HG03342 (cell line): Measurements from ENCODE around the gene TTC6.

Source experiments
- ATAC-seq: cut with Tn5 transposase; IDR thresholded peaks from one replicate; pipeline ENCODE4 v1.9.1; 2021; ENCODE audit warnings: mild to moderate bottlenecking, moderate library complexity; ENCODE audit not compliant: unreplicated experiment

The TTC6 gene

DNA sequence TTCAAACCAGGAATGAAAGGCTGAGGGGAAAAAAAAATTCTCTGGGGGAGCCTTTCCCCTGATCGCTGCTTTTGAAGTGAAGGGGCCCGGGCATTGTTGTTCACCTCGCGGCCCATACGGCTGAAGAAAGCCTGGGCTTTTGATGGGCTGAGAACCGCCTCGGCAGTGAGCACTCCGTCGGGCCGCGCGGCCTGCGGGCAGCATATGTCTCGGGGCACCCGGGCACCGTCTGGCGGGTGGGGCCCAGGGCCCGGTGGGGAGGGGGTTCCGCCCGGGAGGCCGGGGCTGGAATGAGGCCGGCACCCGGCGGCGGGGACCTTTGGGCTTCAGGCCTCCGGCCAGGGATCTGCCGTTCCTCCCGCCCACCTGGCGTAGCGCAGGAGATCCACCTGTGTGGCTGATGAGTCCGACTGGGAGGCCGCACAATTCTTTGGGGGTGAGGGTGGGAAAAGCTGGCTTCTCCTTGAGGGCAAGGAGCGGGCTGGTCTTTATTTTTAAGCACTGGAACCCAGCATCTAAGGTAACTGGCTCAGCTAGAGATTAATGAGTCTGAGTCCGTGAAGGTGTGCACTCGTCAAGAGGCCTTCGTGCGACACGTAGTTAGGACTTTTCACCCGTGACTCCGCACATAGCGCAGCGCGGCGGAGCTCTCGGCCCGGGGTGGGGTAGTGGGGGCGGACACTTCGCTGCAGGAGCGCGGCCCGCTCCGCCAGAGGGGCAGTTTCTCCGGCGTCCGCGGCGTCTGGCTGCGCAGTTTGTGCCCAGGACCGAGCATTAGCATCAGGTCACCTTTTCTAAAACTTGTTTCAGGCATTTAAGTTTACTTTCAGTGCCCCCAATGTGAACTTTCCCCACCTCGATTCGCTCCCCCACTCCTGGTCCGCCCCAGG, 11.0 kb upstream of the TTC6 start:
- no peak for ATAC-seq

GRCh38 chr14:37585101-37585511, 10.3 kb upstream of the TTC6 start:
- no peak for ATAC-seq

GRCh38 chr14:37585971-37586796, 9.2 kb upstream of the TTC6 start:
- no peak for ATAC-seq

DNA sequence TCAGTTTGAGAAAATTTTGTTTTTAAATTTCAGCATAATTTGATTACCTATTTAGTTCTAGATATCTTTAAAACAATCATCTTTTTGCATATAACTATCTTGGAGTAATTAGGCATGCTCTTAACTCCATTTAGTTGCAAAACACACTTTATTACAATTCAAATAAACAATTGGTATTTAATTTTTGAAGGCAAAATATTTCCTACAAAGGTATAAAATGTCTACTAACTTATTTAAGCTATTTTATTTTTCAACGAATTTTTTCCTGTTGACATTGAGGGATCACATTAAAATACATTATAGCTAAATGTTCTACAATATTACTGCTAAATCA, 8.7 kb upstream of the TTC6 start:
- ATAC-seq = no peak

GRCh38 chr14:37587131-37587803, 8.2 kb upstream of the TTC6 start:
- ATAC-seq = no peak

GRCh38 chr14:37587881-37588666, 7.4 kb upstream of the TTC6 start:
- no peak for ATAC-seq

- ATAC-seq = no peak
These were observed 6.8 kb upstream of the TTC6 start for GRCh38 chr14:37588667-37588955.

DNA sequence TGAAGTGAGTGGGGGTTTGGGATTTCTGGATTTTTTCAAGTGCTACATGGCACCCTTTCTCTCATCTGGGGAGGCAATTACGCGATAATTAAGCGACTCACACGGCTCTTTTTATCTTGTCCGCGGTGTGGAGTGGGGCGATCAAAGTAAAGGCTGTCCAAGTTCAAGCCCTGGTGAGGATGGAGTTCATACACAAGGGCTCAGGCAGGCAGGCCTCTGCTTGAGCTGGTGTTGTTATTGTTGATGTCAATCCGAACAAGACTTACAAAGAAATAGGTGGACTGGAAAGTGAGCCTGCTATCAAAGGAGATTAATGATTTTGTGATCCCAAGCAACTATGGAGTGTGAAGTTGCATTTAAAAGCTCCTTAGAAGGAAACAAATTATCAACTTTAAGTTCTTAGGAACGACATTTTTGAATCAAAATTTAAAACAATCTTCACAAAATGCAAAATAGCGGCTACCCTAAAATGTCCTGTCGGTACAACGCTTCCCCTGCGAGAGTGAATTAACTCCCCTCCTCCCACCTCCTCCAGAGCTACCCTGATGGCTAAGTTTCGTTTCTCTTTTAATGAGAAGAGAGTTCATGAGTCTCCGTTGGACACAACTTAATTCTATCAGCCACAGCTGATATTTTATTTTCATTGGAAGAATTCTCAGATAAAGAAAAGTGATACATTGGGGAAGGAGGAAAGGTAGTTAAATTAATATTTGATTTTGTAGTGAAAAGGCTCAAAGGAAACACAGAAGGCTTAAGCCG, 6.3 kb upstream of the TTC6 start:
- ATAC-seq = no peak

DNA sequence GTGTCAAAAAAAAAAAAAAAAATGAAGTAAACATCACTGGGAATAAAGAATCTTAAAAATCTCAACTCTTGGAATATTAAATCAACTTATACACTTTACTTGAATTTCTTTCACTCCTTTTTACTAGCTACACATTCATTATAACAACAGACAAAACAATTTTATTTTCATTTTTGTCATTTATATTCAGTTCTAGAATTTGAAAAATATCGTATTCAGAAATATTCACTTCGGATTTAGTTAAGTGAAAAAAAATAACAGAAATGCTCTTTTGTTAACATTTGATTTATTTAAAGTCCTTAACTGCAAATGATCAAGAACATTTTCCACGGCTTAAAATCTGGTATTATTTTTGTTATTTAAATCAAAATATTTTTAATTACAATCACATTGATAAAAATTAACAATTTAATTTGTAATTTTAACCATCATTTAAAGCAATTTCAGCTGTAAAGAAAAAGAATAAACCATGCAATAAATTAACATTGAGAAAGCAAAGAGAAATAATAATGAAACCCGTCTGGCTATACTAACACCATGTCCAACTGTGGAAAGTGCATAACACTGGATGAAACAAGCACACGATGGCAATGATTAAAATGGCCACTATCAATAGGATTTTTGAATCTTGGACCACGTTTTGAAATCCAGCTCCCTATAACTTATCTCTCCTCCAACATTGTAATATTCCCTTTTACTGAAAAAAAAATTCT, 5.6 kb upstream of the TTC6 start:
- no peak for ATAC-seq

GRCh38 chr14:37590428-37591139, 4.8 kb upstream of the TTC6 start:
- no peak for ATAC-seq

DNA sequence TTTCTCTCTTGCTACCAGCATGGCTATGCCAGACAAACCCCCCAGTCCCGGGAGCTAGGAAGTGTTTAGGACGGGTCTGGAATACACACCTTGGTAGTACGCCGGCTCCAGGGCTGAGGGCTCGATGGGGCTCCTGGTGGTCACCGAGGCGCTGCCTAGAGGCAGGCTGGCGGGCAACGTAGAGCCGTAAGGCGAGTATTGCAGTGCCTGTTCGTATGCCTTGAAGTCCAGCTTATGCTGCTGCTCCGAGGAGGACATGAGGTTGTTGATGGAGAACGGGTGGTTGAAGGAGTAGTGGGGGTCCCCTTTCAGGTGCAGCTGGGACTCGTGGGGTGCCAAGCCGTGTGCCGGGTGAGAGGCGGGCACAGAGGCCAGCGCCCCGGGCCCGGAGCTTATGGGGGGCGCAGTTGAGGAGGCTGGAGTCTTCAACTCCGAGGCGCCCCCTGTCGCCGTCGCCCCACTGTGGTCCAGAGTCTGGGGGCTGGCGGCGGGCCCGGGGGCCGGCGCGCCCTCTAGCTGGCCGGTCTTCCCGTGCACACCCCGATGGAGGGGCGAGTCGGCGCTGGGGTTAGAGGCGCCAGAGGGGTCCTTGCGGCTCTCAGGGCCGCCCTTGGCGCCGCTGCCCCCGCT, 4.0 kb upstream of the TTC6 start:
- no peak for ATAC-seq

GRCh38 chr14:37591941-37592481, 3.4 kb upstream of the TTC6 start:
- ATAC-seq = no peak

- no peak for ATAC-seq
These were observed 2.7 kb upstream of the TTC6 start for GRCh38 chr14:37592482-37593408.

DNA sequence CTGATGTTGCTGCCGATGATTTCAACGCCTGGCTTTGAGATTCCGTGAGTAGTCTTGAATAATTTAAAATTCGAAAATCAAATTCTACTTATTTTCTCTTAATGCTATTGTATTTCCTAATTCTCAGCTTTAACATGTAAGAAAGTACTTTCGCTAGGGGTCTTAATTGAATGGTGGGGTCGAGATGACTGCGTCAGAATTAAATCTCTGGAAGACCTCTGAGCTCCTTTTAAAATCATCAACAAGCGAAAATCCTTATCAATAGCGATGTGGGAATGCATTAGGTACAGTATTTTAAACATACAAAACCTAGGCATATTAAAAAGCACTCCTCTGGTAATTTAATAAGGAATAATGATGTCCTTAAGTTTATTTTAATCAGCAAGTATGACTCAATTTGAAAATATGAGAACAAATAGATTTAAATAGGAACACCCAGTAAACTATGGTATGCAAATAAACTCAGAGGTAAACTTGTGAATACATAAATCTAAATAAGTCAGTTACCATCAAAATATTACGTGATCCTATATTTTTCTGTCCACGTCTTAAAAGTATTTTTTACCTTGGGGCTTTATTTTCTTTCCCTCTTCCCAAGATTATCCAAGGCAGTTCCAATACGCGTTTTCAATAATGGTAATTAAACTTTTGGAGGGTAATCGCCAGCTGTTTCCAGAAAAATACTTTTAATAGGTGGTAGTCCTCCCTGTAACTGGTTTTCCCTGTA, 1.8 kb upstream of the TTC6 start:
- no peak for ATAC-seq

GRCh38 chr14:37594238-37594970, 1.0 kb upstream of the TTC6 start:
- ATAC-seq = no peak
